Smooth muscle cell (in vitro differentiated cells): ENCODE measurements around the gene SH3PXD2A. TPM values are rescaled to one million over a fixed set of nuclear protein-coding genes. Genes with fewer than 3 reads are reported as not detected.

Experiments
- DNase-seq: peaks from one replicate; lab custom pipeline; 2025; ENCODE audit not compliant: unreplicated experiment; lab: John Stamatoyannopoulos, UW
- H2AFZ ChIP-seq: fragments of 200-600 bp; sonication (generic); 2 replicates; pipeline ENCODE4 v1.6.0; 2016; ENCODE audit warnings: antibody characterized with exemption, low read depth, mild to moderate bottlenecking
- H3F3A ChIP-seq: fragments of 200-600 bp; sonication (generic); 2 replicates; pipeline ENCODE4 v1.6.0; 2017; ENCODE audit warnings: antibody characterized with exemption, low read depth
- H3K27ac ChIP-seq: fragments of 200-600 bp; sonication (generic); 2 replicates; pipeline ENCODE4 v1.5.1; 2016; ENCODE audit warnings: low read depth, mild to moderate bottlenecking
- H3K27me3 ChIP-seq: fragments of 200-600 bp; sonication (generic); 2 replicates; pipeline ENCODE4 v1.6.1; 2016; ENCODE audit warnings: low read depth, mild to moderate bottlenecking
- H3K36me3 ChIP-seq: fragments of 200-600 bp; sonication (generic); 2 replicates; pipeline ENCODE4 v1.5.1; 2016; ENCODE audit warnings: low read depth
- H3K4me1 ChIP-seq: fragments of 200-600 bp; sonication (generic); 2 replicates; pipeline ENCODE4 v1.5.1; 2016; ENCODE audit warnings: low read depth
- H3K4me2 ChIP-seq: fragments of 200-600 bp; sonication (generic); 2 replicates; pipeline ENCODE4 v1.6.0; 2016; ENCODE audit warnings: mild to moderate bottlenecking
- H3K4me3 ChIP-seq: fragments of 200-600 bp; sonication (generic); 2 replicates; pipeline ENCODE4 v1.5.1; 2016; ENCODE audit warnings: mild to moderate bottlenecking
- H3K79me2 ChIP-seq: fragments of 200-600 bp; sonication (generic); 2 replicates; pipeline ENCODE4 v1.6.0; 2016; ENCODE audit warnings: low read depth, mild to moderate bottlenecking
- H3K9ac ChIP-seq: fragments of 200-600 bp; sonication (generic); 2 replicates; pipeline ENCODE4 v1.6.0; 2016; ENCODE audit warnings: low read depth
- H3K9me3 ChIP-seq: fragments of 200-600 bp; sonication (generic); replicated peaks from 2 replicates; pipeline ENCODE4 v1.5.1; 2016; ENCODE audit warnings: low read depth
- H4K20me1 ChIP-seq: fragments of 200-600 bp; sonication (generic); 2 replicates; pipeline ENCODE4 v1.6.0; 2016; ENCODE audit warnings: low read depth
- WGBS: methylation state at CpG from one replicate; pipeline ENCODE4 v1.1.7; 2016; ENCODE audit warnings: low lambda C conversion rate; 5-methylcytosine and 5-hydroxymethylcytosine counted together
- polyA plus RNA-seq: library from polyadenylated mRNA; unstranded; fragments of >200 nt; fragmentation: Nextera tagmentation; extraction: Ambion mirVana; gene quantifications from 2 replicates; pipeline ENCODE4 v1.2.1, GENCODE V29; 2016
- total RNA-seq: library from RNA; depleted of rRNA; stranded (reverse); fragments of >200 nt; gene quantifications from 2 replicates; pipeline ENCODE4 v1.2.3, GENCODE V29; 2014
- TF ChIP-seq, protein P1 (sequence below): fragments of 200-600 bp; sonication (generic); IDR thresholded peaks from 2 replicates; pipeline ENCODE4 v1.5.1; 2017; ENCODE audit warnings: borderline replicate concordance, mild to moderate bottlenecking, antibody characterized with exemption; ENCODE audit not compliant: insufficient read depth, poor library complexity, severe bottlenecking

SH3PXD2A gene
- total and polyA plus RNA-seq, 2 experiments from 2014 or later, result 30.1 to 37.9 TPM

DNA sequence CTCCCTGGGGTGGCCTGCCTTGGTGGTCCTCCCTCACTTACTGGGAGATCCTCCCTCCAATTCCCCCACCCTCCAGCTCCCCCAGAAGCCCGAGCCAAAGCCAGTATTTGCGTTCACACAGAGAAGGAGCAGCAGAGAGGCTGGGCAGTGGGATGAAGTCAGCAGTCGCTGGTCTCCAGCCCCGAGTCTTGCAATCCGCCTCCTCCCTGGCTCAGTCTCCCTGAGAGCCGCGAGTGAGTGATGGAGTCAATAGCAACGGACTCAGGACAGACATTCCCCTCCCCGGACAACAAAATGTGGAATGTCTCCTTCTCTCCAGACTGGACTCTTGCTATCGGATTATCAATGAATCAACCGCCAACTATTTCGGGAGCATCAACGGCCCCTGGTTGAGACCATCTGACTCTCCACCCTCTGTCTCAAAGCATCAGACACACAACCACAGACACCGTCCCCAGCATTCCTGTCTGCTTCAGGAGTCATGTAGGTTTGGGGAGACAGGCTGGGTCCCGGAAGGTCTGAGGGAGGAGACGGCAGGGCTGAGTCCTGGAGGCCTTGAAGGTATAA is 178.4 kb downstream of the SH3PXD2A start:
- H3K27ac ChIP-seq, result peak overlapping the region; percentile 100
- 17% methylated on average over 16 of the region's 16 CpGs for WGBS
- H3K4me2 ChIP-seq, result peak overlapping the region; percentile 84
- peak; percentile 30 for DNase-seq
- peaks cover 15% of the 10 kb centered on the region for H3K4me1 ChIP-seq
- peaks cover 38% of the 10 kb centered on the region for H3K79me2 ChIP-seq
- H3K27me3 ChIP-seq, result no peaks in the 10 kb centered on the region
- H4K20me1 ChIP-seq, result no peaks in the 10 kb centered on the region
- TF ChIP-seq, protein P1, sequence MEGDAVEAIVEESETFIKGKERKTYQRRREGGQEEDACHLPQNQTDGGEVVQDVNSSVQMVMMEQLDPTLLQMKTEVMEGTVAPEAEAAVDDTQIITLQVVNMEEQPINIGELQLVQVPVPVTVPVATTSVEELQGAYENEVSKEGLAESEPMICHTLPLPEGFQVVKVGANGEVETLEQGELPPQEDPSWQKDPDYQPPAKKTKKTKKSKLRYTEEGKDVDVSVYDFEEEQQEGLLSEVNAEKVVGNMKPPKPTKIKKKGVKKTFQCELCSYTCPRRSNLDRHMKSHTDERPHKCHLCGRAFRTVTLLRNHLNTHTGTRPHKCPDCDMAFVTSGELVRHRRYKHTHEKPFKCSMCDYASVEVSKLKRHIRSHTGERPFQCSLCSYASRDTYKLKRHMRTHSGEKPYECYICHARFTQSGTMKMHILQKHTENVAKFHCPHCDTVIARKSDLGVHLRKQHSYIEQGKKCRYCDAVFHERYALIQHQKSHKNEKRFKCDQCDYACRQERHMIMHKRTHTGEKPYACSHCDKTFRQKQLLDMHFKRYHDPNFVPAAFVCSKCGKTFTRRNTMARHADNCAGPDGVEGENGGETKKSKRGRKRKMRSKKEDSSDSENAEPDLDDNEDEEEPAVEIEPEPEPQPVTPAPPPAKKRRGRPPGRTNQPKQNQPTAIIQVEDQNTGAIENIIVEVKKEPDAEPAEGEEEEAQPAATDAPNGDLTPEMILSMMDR, result no peak
- H3K4me3 ChIP-seq, result peak overlapping the region; percentile 37
- no peaks in the 10 kb centered on the region for H3K36me3 ChIP-seq
- peak overlapping the region; percentile 99 for H3K9ac ChIP-seq
- peaks cover 37% of the 10 kb centered on the region for H3F3A ChIP-seq
- no peaks in the 10 kb centered on the region for H3K9me3 ChIP-seq
- H2AFZ ChIP-seq, result no peak overlapping the region

DNA sequence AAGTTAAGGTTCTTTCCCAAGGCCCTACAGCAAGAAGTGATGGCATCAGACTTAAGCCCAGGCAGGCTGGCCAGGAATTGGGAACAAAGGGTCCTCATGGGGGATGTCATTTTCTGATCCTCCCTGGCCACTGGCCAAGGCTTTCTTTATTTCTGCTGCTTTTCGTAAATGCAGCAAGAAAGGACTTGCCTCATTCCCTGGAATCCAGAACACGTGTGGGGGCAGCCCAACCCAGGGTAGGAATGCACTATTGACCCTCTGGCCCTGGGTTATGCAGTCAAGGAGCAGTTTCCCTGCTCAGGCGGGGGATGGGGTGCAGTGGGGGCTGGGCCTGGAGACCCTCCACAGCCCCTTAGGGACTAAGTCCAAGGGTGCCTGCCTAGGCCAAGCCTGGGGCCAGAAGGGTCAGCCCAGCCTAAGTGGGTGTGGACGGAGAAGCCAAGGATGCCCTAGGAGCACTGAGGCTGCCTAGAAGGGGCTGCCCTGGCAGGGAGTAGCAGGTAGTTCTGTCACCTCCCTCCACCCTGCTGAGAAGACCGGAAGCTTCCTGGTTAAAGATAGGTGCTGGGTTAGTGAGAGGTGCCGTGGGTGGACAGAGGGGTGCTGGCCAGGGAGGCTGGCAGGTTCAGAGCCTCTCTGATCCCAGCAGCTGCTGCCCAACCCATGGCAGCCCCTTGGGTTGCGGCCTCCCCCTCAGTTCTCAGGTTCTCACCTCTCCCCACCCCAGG is 179.2 kb downstream of the SH3PXD2A start:
- Histone ChIP-seq H2AFZ (no peak overlapping the region), H3K27me3 (no peaks in the 10 kb centered on the region), H4K20me1 (no peaks in the 10 kb centered on the region), H3K4me1 (peaks cover 15% of the 10 kb centered on the region), H3K36me3 (no peaks in the 10 kb centered on the region), H3K27ac (peak overlapping the region; percentile 100), H3K4me3 (no peak overlapping the region), H3F3A (peaks cover 37% of the 10 kb centered on the region), H3K9ac (peak overlapping the region; percentile 90), H3K9me3 (no peaks in the 10 kb centered on the region), H3K4me2 (peak overlapping the region; percentile 75), H3K79me2 (peaks cover 38% of the 10 kb centered on the region)
- DNase-seq, result no peak
- TF ChIP-seq, protein P1, result no peak
- 51% methylated on average over 7 of the region's 7 CpGs for WGBS

DNA sequence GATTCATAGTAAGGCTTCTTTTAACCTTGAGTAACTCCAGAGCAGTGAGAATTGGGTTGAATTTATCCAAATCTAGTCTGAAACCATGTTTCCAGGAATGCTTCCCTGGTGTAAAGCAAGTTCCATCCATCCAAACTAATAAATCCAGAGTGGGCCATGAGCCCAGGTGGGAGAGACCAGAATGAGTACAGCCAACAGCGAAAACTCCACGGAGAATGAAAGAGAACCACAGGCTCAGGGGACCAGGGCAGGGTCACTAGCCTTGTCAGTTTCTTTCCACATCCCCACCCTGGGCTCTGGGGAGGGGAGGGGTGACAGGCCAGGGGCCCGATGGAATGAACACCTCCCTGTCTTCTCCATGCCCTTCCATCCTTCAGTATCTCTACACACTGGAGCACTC is 181.8 kb downstream of the SH3PXD2A start:
- Histone ChIP-seq H3K79me2 (peaks cover 44% of the 10 kb centered on the region), H3K27ac (no peak overlapping the region), H3K9ac (no peak overlapping the region), H3K4me3 (no peak overlapping the region), H2AFZ (no peak overlapping the region), H3F3A (peaks cover 27% of the 10 kb centered on the region), H3K9me3 (no peaks in the 10 kb centered on the region), H3K27me3 (no peaks in the 10 kb centered on the region), H4K20me1 (peaks cover 9% of the 10 kb centered on the region), H3K36me3 (no peaks in the 10 kb centered on the region), H3K4me2 (no peak overlapping the region), H3K4me1 (peaks cover 19% of the 10 kb centered on the region)
- WGBS, result 98% methylated on average over 3 of the region's 3 CpGs
- DNase-seq, result no peak
- TF ChIP-seq, protein P1, result no peak
